ENCODE data around the gene SPN. TPM values are rescaled to one million over a fixed set of nuclear protein-coding genes. Genes with fewer than 3 reads are reported as not detected.

SPN gene
- total and polyA plus RNA-seq, 2 donors (not counting 3 experiments of a cell fraction or from before 2014, with no cell fraction given) = not detected

DNA sequence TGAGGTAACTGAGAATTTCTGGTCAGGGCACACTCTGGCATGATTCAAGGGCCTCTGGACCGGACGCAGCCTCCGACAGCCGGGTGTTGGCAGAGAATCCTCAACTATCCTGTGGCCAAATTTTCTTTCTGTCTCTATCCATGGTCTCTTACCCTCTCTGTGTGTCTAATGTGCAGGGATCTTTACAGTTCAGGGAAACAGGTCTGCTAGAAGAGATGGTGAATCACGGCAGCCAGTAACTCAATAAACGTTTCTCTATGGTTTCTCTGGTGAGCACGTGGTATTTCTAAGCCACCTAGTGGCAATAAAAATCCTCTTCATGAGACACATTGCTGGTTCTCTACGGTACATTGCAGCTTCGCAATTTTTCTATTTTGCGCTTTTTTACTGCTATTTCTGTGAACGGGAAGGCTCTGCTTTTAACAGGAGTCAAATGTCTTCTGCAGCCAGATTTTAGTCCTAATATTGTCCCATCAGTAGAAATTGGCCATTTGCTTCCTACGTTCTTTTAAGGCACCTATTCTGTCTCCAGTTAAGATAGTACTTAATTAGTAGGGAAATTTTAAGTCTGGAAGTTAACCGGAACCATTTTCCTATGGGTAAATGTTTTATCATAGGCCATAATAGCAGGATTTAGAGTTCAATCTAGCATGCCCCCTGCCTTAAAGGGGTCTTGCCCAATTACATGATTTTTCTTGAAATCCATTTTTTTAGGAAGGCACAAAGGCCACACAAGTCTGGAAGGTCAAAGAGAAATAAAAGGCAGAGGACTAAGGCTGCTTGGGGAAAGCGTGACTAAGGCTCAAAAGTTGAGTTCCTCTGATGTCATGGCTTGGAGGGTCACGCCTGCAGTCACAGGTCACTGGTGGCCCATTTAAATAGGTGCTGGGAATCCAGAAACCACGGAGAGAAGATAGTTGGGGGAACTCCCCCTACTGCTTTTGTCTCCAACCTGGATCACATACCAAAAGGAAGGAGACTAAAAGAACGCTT is 47.5 kb downstream of the SPN start:
- Histone ChIP-seq H3K27ac (ENCODE audit: insufficient read depth, low read depth, low read length) (peak overlapping the region; percentile 40), H3K4me3 (replicated peaks in 1 of 3; ENCODE audit: insufficient read depth in 1 of 3, low read depth in 1 of 3, low read length in 3 of 3) (no peak overlapping the region), H3K9me1 (replicated peaks; ENCODE audit: control insufficient read depth, extremely low read depth, insufficient read depth, low read length) (no peaks in the 10 kb centered on the region), H3K36me3 (ENCODE audit: control insufficient read depth in 2 of 2, extremely low read depth in 1 of 2, insufficient read depth in 2 of 2, low read length in 2 of 2) (no peaks in the 10 kb centered on the region), H4K20me1 (replicated peaks; ENCODE audit: control insufficient read depth, extremely low read depth, insufficient read depth, low read length) (no peaks in the 10 kb centered on the region), H3K4me2 (ENCODE audit: insufficient read depth, low read length) (no peak overlapping the region), H3K79me2 (ENCODE audit: control insufficient read depth, insufficient read depth, low read length) (no peaks in the 10 kb centered on the region), H3K4me1 (ENCODE audit: control insufficient read depth, extremely low read depth, insufficient read depth, low read length) (peaks cover 2% of the 10 kb centered on the region), H3K9ac (replicated peaks; ENCODE audit: extremely low read depth, insufficient read depth, low read length) (peak overlapping the region; percentile 50), H3K27me3 (ENCODE audit: control insufficient read depth in 2 of 2, insufficient read depth in 2 of 2, low read length in 2 of 2) (peaks cover 0 to 3% of the 10 kb centered on the region in 2 experiments), H2AFZ (ENCODE audit: low read depth, low read length) (peak overlapping the region; percentile 69), H3K9me3 (replicated peaks; ENCODE audit: control insufficient read depth, insufficient read depth, low read length) (no peaks in the 10 kb centered on the region)
- intact Hi-C loops (cut with micrococcal nuclease) (no loop called here), dilution Hi-C loops (cut with MboI; ENCODE audit: extremely low pct_ligation_motif_present, low sequenced_read_pairs) (no loop called here)
- ChIA-PET POLR2A (no interaction called here), CTCF (interaction anchor here (0.7 to 3.0 kb wide), 9 partner anchors 10 to 322 kb away, joined by 3 to 28 read pairs (median 3); partner anchors contain the start of gene PAGR1)
- TF ChIP-seq EZH2 (IDR thresholded peaks at IDR 0.05; ENCODE audit: borderline replicate concordance, low read depth, low read length, severe bottlenecking) (no peak), GATA2 (IDR thresholded peaks at IDR 0.05; ENCODE audit: insufficient read depth, insufficient read length, low read depth, low read length) (no peak), MYC (IDR thresholded peaks at IDR 0.05; ENCODE audit: low read depth, low read length) (peak; percentile 16), CTCF (IDR thresholded peaks at IDR 0.05; ENCODE audit: extremely low read depth in 1 of 2, insufficient read depth in 1 of 2, low read depth in 1 of 2, low read length in 2 of 2) (peak; percentile 41 to 53), POLR2AphosphoS5 (IDR thresholded peaks at IDR 0.05; ENCODE audit: insufficient read depth, low read depth, low read length) (no peak)
- TF ChIP-seq, protein P1, sequence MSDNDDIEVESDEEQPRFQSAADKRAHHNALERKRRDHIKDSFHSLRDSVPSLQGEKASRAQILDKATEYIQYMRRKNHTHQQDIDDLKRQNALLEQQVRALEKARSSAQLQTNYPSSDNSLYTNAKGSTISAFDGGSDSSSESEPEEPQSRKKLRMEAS (IDR thresholded peaks at IDR 0.05; ENCODE audit: insufficient read depth, insufficient read length) = peak; percentile 94
- TSS peak; percentile 92 for BruUV-seq (replicated peaks)
- DNase-seq (ENCODE audit: low read depth, low spot score) (peak; percentile 60), FAIRE-seq (peak; percentile 88)
